ENCODE measurements around the gene GSTT2.

DNA sequence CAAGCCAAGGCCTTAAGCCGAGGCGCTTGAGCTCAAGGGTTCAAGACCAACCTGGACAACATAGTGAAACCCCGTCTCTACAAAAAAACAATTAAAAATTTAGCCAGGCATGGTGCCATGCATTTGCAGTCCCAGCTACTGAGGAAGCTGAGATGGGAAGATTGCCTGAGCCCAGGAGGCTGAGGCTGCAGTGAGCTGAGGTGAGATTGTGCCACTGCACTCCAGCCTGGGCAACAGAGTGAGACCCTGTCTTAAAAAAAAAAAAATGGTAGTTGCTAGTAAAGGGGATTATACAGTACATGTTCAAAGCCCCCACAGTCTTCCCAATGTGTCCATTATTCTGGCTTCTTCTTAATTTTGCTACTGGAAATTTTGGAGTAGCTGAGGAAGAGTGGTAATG lies 49.4 kb downstream of the GSTT2 start:
- no peak for TF ChIP-seq POLR2A (IDR thresholded peaks at IDR 0.05)
- TF ChIP-seq, protein P1, sequence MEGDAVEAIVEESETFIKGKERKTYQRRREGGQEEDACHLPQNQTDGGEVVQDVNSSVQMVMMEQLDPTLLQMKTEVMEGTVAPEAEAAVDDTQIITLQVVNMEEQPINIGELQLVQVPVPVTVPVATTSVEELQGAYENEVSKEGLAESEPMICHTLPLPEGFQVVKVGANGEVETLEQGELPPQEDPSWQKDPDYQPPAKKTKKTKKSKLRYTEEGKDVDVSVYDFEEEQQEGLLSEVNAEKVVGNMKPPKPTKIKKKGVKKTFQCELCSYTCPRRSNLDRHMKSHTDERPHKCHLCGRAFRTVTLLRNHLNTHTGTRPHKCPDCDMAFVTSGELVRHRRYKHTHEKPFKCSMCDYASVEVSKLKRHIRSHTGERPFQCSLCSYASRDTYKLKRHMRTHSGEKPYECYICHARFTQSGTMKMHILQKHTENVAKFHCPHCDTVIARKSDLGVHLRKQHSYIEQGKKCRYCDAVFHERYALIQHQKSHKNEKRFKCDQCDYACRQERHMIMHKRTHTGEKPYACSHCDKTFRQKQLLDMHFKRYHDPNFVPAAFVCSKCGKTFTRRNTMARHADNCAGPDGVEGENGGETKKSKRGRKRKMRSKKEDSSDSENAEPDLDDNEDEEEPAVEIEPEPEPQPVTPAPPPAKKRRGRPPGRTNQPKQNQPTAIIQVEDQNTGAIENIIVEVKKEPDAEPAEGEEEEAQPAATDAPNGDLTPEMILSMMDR (IDR thresholded peaks at IDR 0.05) = no peak
- TF ChIP-seq EP300 (IDR thresholded peaks at IDR 0.05) = no peak
- no peak for TF ChIP-seq POLR2AphosphoS5 (IDR thresholded peaks at IDR 0.05)
